ENCODE data around the gene S1PR5.

DNA sequence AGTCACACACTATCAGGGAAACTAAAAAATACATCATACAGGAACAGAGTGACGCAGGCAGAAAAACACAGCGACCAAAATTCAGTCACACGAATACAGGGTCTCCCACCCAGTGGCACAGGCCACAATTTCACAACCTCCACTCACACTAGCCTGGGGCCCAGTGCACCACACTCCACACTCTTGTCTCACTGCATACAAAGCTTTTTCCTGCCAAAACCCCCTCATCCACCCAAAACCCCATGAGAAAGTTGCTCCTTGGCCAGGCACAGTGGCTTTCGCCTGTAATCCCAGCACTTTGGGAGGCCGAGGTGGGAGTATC is 1.2 kb downstream of the S1PR5 start:
- TF ChIP-seq CTCF (IDR thresholded peaks at IDR 0.05): no peak
- TF ChIP-seq POLR2A (IDR thresholded peaks at IDR 0.05; ENCODE audit: low read depth): no peak

Measured in esophagus muscularis mucosa (tissue), 3 donors.